ENCODE data around the gene KRT7. TPM values are rescaled to one million over a fixed set of nuclear protein-coding genes. Genes with fewer than 3 reads are reported as not detected.

Gene KRT7
- total and polyA plus RNA-seq, 8 donors, result 15.2 to 1,968 (median 28.2) TPM

DNA sequence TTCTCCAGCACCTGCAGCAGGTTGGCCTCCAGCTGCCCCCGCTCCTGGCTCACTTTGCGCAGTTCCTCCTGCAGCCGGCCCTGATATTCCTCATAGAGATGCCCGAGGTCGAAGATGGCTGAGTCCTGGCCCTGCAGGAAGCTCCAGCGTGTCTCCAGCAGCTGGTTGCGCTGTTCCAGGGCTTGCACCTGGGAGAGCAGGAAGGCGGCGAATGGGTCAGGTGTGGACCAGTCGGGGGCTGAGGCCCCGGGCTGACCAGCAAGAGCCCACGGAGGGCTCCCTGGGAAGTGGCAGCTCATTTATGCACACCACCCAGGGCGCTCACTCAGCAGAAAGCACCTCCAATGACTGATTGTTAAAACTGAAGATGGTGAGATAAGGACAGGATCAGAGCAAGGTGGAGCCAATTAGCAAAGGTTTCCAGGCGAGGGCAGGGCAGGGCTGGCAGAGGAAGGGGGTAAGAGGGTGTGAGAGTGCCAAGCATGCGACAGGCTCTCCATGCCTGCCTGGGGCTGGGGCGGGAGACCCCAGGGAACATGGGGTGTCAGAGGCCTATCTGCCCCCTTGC lies 47.6 kb upstream of the KRT7 start:
- H3K27ac ChIP-seq, result no peak overlapping the region
- TF ChIP-seq CTCF (IDR thresholded peaks at IDR 0.05), result no peak
- H3K4me3 ChIP-seq, result no peak overlapping the region
- ATAC-seq (no peak), DNase-seq (no peak)
- no peaks in the 10 kb centered on the region for H3K36me3 ChIP-seq
- no peaks in the 10 kb centered on the region for H3K9me3 ChIP-seq
- intact Hi-C loops (cut with DNase I), result no loop called here
- H3K4me1 ChIP-seq, result peaks cover 13 to 60% of the 10 kb centered on the region in 2 donors
- no peaks in the 10 kb centered on the region for H3K27me3 ChIP-seq

GRCh38 chr12:52186118-52186840 lies 46.8 kb upstream of the KRT7 start:
- Histone ChIP-seq H3K4me3 (no peak overlapping the region), H3K27ac (peak overlapping the region; percentile 7 to 63), H3K4me1 (peaks cover 16 to 68% of the 10 kb centered on the region in 2 donors), H3K9me3 (no peaks in the 10 kb centered on the region), H3K27me3 (no peaks in the 10 kb centered on the region), H3K36me3 (no peaks in the 10 kb centered on the region)
- intact Hi-C loops (cut with DNase I), result no loop called here
- ATAC-seq, result peak; percentile 57
- DNase-seq, result no peak
- no peak for TF ChIP-seq CTCF (IDR thresholded peaks at IDR 0.05)

DNA sequence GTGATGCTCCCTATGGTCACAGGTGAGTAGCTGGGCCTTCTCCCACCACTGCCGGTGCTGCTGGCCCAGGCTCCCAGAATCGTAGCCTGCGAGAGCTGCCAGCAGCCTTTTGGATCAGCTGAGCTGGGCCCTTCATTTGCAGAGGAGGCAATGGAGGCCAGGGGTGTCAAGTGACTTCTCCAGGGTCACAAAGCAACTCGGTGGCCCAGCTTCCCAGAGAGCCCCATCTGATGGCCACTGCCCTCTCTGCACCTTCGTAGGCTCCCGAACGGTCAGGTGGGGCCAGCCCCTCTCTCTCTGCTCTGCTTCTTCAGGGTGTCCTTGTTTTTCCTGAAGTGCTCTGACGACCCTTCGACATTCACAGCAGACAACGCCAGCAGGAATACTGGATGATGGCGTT lies 45.8 kb upstream of the KRT7 start:
- DNase-seq (no peak), ATAC-seq (no peak)
- Histone ChIP-seq H3K36me3 (no peaks in the 10 kb centered on the region), H3K9me3 (no peaks in the 10 kb centered on the region), H3K27me3 (no peaks in the 10 kb centered on the region), H3K4me3 (no peak overlapping the region), H3K4me1 (peaks cover 16 to 78% of the 10 kb centered on the region in 2 donors), H3K27ac (no peak overlapping the region)
- TF ChIP-seq CTCF (IDR thresholded peaks at IDR 0.05), result no peak
- intact Hi-C loops (cut with DNase I), result no loop called here

GRCh38 chr12:52187640-52188039 lies 45.4 kb upstream of the KRT7 start:
- no peak for TF ChIP-seq CTCF (IDR thresholded peaks at IDR 0.05)
- DNase-seq, result no peak
- H3K27me3 ChIP-seq, result no peaks in the 10 kb centered on the region
- intact Hi-C loops (cut with DNase I), result no loop called here
- no peaks in the 10 kb centered on the region for H3K9me3 ChIP-seq
- no peak overlapping the region for H3K27ac ChIP-seq
- ATAC-seq, result no peak
- H3K36me3 ChIP-seq, result no peaks in the 10 kb centered on the region
- H3K4me1 ChIP-seq, result peaks cover 19 to 82% of the 10 kb centered on the region in 2 donors
- H3K4me3 ChIP-seq, result no peak overlapping the region

GRCh38 chr12:52188658-52189057 lies 44.4 kb upstream of the KRT7 start:
- no peak overlapping the region for H3K27ac ChIP-seq

More at GRCh38 chr12:52188658-52189057, 44.4 kb upstream of the KRT7 start:
- DNase-seq (no peak), ATAC-seq (no peak)
- H3K36me3 ChIP-seq, result no peaks in the 10 kb centered on the region
- intact Hi-C loops (cut with DNase I), result no loop called here
- H3K4me1 ChIP-seq, result peaks cover 23 to 92% of the 10 kb centered on the region in 2 donors
- no peak overlapping the region for H3K4me3 ChIP-seq
- TF ChIP-seq CTCF (IDR thresholded peaks at IDR 0.05), result no peak
- H3K27me3 ChIP-seq, result no peaks in the 10 kb centered on the region
- H3K9me3 ChIP-seq, result no peaks in the 10 kb centered on the region

Measured in left lung (tissue), 10 donors.